GM21360 (cell line): ENCODE results near the gene TRAF3.
"Not testable (repeated sequence)": the region's sequence is repeated elsewhere in the genome, so short reads cannot be mapped to it uniquely, and the experiment has no call there.

Source experiments
- ATAC-seq: cut with Tn5 transposase; IDR thresholded peaks from one replicate; pipeline ENCODE4 v1.9.1; 2021; ENCODE audit warnings: mild to moderate bottlenecking, moderate library complexity; ENCODE audit not compliant: unreplicated experiment

TRAF3 gene

GRCh38 chr14:102804858-102805257 lies 27.6 kb downstream of the TRAF3 start:
- no peak for ATAC-seq

GRCh38 chr14:102805371-102805891 lies 28.2 kb downstream of the TRAF3 start:
- peak; percentile 51 for ATAC-seq

GRCh38 chr14:102805941-102806340 lies 28.7 kb downstream of the TRAF3 start:
- ATAC-seq, result no peak

GRCh38 chr14:102806447-102806846 lies 29.2 kb downstream of the TRAF3 start:
- ATAC-seq, result no peak

GRCh38 chr14:102807013-102807406 lies 29.8 kb downstream of the TRAF3 start:
- ATAC-seq, result no peak

GRCh38 chr14:102809870-102810269 lies 32.6 kb downstream of the TRAF3 start:
- no peak for ATAC-seq

- ATAC-seq, result no peak
Observed at GRCh38 chr14:102810523-102810922, 33.3 kb downstream of the TRAF3 start.

GRCh38 chr14:102811254-102811963 lies 34.2 kb downstream of the TRAF3 start:
- ATAC-seq, result no peak

- no peak for ATAC-seq
Observed at GRCh38 chr14:102811971-102812370, 34.7 kb downstream of the TRAF3 start.

GRCh38 chr14:102813691-102814090 lies 36.4 kb downstream of the TRAF3 start:
- ATAC-seq, result no peak

GRCh38 chr14:102817318-102817717 lies 40.1 kb downstream of the TRAF3 start:
- ATAC-seq, result no peak

- ATAC-seq, result no peak
Observed at GRCh38 chr14:102817942-102818940, 41.0 kb downstream of the TRAF3 start.

GRCh38 chr14:102819176-102819628 lies 42.0 kb downstream of the TRAF3 start:
- ATAC-seq, result peak; percentile 62

GRCh38 chr14:102819747-102820330 lies 42.6 kb downstream of the TRAF3 start:
- ATAC-seq, result peak; percentile 9

GRCh38 chr14:102821252-102821651 lies 44.0 kb downstream of the TRAF3 start:
- ATAC-seq, result no peak

GRCh38 chr14:102822311-102822863 lies 45.1 kb downstream of the TRAF3 start:
- no peak for ATAC-seq

GRCh38 chr14:102822887-102823286 lies 45.6 kb downstream of the TRAF3 start:
- ATAC-seq, result not testable (repeated sequence)

- no peak for ATAC-seq
Observed at GRCh38 chr14:102823546-102823945, 46.3 kb downstream of the TRAF3 start.

- ATAC-seq, result no peak
Observed at GRCh38 chr14:102824832-102825231, 47.6 kb downstream of the TRAF3 start.

- ATAC-seq, result no peak
Observed at GRCh38 chr14:102825307-102826095, 48.3 kb downstream of the TRAF3 start.
